ENCODE data around the gene ADAMTSL2.

DNA sequence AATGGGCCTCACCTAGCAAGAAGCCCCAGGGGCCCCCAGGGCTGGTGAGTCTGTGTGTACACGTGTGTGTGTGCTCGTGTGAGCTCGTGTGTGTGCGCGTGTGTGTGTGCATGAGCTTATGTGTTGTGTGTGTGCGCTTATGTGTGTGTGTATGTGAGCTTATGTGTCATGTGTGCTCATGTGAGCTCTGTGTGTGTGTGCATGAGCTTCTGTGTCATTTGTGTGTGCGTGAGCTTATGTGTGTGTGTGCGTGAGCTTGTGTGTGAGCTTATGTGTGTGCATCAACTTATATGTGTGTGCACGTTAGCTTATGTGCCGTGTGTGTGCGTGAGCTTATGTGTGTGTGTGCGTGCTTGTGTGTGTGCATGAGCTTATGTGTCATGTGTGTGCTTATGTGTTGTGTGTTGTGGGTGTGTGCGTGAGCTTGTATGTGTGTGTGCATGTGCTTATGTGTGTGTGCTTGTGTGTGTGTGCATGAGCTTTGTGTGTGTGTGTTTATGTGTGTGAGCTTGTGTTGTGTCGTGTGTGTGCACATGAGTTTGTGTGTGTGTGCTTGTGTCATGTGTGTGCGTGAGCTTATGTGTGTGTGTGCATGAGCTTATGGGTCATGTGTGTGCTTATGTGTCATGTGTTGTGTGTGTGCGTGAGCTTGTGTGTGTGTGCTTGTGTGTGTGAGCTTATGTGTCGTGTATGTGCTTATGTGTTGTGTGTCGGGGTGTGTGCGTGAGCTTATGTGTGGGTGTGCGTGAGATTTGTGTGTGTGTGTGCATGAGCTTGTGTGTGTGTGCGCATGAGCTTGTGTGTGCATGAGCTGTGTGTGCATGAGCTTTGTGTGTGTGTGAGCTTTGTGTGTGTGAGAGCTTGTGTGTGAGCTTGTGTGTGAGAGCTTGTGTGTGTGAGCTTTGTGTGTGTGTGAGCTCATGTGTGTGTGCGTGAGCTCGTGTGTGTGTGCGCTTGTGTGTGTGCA lies 38.9 kb upstream of the ADAMTSL2 start:
- TF ChIP-seq, protein P1, sequence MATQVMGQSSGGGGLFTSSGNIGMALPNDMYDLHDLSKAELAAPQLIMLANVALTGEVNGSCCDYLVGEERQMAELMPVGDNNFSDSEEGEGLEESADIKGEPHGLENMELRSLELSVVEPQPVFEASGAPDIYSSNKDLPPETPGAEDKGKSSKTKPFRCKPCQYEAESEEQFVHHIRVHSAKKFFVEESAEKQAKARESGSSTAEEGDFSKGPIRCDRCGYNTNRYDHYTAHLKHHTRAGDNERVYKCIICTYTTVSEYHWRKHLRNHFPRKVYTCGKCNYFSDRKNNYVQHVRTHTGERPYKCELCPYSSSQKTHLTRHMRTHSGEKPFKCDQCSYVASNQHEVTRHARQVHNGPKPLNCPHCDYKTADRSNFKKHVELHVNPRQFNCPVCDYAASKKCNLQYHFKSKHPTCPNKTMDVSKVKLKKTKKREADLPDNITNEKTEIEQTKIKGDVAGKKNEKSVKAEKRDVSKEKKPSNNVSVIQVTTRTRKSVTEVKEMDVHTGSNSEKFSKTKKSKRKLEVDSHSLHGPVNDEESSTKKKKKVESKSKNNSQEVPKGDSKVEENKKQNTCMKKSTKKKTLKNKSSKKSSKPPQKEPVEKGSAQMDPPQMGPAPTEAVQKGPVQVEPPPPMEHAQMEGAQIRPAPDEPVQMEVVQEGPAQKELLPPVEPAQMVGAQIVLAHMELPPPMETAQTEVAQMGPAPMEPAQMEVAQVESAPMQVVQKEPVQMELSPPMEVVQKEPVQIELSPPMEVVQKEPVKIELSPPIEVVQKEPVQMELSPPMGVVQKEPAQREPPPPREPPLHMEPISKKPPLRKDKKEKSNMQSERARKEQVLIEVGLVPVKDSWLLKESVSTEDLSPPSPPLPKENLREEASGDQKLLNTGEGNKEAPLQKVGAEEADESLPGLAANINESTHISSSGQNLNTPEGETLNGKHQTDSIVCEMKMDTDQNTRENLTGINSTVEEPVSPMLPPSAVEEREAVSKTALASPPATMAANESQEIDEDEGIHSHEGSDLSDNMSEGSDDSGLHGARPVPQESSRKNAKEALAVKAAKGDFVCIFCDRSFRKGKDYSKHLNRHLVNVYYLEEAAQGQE (IDR thresholded peaks at IDR 0.05; ENCODE audit: low read depth, low read length), result no peak
- TF ChIP-seq, protein P2, sequence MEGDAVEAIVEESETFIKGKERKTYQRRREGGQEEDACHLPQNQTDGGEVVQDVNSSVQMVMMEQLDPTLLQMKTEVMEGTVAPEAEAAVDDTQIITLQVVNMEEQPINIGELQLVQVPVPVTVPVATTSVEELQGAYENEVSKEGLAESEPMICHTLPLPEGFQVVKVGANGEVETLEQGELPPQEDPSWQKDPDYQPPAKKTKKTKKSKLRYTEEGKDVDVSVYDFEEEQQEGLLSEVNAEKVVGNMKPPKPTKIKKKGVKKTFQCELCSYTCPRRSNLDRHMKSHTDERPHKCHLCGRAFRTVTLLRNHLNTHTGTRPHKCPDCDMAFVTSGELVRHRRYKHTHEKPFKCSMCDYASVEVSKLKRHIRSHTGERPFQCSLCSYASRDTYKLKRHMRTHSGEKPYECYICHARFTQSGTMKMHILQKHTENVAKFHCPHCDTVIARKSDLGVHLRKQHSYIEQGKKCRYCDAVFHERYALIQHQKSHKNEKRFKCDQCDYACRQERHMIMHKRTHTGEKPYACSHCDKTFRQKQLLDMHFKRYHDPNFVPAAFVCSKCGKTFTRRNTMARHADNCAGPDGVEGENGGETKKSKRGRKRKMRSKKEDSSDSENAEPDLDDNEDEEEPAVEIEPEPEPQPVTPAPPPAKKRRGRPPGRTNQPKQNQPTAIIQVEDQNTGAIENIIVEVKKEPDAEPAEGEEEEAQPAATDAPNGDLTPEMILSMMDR (IDR thresholded peaks at IDR 0.05), result no peak
- TF ChIP-seq RCOR1 (IDR thresholded peaks at IDR 0.05; ENCODE audit: low read length), result no peak
- TF ChIP-seq SMC3 (IDR thresholded peaks at IDR 0.05; ENCODE audit: low read depth, low read length), result no peak
- no peak for TF ChIP-seq JUND (IDR thresholded peaks at IDR 0.05)

Measured in SK-N-SH (cell line).